NOMO-1 treated with dmso at 0.1 percent for 144 hours (cell line): ENCODE measurements around the gene ACOT6.
"Not testable (repeated sequence)": the region's sequence is repeated elsewhere in the genome, so short reads cannot be mapped to it uniquely, and the experiment has no call there.

Experiments
- DNase-seq: peaks from one replicate; lab custom pipeline; 2025; ENCODE audit not compliant: unreplicated experiment; lab: John Stamatoyannopoulos, UW

ACOT6 gene

DNA sequence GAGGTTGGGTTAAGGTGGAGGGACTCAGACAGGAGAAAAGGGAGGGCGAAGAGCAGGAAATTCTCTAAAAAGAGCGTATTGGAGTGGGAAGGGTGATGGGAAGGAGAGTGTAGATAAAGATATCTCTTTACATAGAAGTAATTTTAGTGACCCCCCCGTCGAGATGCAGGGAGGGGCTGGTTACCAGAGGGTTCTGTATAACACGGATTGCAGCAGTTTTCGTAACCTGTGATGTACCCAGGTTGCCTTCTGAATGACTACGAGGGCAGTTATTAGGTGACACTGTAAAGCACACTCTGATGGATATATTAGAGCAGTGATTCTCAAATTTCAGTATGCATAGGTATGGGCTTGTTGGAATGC lies 32.9 kb downstream of the ACOT6 start:
- DNase-seq: no peak

DNA sequence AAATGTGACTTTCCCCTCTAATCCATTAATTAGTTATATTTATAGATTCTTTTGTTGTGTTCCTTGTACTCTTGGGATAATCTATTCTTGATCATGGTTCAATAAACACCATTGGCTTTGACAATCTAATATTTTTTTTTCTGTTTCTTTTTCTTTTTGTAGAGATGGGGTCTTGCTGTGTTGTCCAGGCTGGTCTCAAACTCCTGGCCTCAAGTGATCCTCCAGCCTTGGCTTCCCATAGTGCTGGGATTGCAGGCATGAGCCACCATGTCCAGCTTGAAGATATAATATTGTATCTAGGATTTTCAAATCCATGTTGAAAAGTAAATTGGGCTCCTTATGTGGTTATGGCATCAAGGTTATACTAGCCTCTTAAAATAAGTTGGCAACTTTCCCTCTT lies 38.7 kb downstream of the ACOT6 start:
- no peak for DNase-seq

DNA sequence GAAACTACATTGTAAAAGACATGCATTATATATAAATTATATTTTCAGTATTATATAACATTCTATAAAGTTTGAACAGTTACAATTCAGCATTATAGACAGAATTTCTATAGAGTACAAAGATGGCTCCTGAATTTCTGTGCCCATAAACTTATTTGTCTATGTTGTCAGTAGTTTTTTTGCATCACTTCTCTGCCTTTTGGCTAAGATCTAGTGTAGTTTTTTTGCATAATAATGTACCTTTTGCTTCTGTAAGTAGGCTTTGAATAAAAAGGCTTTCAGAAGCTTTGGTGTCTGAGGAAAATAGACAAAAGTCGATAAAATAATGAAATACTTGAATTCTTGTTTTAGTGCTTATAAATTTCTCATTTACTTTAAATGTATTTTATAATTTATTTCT lies 43.5 kb downstream of the ACOT6 start:
- DNase-seq: no peak

DNA sequence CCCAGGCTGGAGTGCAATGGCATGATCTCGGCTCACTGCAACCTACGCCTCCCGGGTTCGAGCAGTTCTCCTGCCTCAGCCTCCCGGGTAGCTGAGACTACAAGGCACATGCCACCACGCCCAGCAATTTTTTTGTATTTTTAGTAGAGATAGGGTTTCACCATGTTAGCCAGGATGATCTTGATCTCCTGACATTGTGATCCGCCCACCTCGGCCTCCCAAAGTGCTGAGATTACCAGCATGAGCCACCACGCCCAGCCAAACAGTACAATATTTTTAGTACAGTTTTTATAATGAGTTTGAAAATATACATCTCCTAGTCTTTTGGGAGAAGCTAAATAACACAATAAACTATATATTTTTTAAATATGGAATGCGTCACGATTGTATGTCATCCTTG lies 46.9 kb downstream of the ACOT6 start:
- DNase-seq: not testable (repeated sequence)

DNA sequence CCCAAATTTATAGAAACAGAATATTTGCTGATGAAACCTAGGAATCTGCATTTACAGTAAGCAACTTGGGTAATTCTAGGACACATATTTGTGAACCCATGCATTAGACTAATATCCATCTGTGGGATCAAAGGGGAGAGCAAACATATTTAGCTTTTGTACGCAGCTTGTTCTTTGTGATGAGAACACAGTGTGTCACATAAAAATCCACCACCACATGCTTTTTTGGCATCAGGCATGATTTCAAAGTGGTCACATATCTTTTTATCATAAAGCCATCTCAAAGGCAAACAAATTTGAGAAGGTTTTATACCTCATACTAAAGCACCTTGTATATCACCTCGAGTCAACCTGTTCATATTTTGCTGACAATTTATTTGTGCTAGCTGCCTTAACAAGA lies 48.2 kb downstream of the ACOT6 start:
- DNase-seq: no peak

DNA sequence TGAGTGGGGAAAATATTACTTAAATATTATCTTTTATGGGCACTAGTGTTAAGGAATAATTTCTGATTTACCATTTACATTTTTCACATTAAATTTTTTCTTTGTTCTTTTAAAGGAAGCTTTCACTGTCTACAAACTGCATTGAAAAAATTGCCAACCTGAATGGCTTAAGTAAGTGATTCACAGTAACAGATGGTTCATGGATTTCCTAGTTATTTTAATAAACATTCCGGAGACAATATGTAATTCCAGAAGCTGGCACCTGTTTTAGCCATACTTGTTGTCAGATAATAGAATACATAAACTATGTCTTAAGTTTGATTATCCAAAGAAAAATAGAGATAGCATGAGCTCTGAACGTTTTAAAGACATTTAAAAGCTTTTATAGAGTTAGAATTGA lies 49.6 kb downstream of the ACOT6 start:
- DNase-seq: no peak

DNA sequence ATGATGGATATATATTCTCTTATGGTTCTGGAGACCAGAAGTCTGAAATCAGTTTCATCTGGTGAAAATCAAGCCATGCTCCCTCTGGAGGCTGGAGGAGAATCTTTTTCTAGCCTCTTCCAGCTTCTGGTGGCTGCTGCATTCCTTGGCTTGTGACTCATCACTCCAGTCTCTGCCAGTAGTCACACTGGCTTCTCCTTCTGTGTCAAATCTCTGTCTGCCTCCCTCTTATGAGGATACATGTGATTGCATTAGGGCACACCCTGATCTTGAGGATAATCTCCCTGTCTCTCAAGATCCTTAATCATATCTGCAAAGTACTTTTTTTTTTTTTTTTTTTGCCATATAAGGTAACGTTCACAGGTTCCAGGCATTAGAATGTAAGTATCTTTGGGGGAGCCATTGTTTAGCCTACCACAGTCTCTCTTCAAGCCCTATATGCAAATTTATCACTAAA lies 50.2 kb downstream of the ACOT6 start:
- DNase-seq: no peak

DNA sequence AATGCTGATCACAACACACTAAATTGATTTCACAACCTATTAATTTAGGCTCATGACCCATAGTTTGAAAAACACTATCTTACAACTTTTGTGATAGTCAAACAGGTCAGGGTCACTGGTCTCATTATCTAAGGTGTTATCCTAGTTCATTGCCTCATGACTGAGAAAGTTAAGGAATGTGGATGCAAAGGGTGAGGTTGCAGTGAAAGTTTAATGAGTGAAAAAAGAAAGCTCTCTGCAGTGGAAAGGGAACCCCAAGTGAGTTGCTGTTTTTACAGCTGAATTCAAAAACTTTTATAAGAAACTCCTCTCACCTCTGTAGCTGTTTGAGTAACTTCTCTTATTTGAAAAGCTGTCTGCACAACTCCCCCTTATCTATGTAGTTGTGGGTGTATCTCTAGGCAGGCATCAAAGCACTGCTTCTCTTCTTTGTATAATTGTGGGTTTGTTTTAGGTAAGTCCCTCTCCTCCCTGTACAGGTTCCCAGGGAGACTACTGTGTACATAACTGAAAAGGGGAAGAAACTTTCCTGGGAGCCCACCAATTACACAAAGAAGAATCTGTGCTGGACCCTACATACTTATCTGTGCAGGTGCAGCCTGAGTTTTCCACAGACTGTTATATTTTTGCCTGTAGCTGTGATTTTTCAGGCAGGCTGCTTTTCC lies 51.4 kb downstream of the ACOT6 start:
- DNase-seq: no peak

DNA sequence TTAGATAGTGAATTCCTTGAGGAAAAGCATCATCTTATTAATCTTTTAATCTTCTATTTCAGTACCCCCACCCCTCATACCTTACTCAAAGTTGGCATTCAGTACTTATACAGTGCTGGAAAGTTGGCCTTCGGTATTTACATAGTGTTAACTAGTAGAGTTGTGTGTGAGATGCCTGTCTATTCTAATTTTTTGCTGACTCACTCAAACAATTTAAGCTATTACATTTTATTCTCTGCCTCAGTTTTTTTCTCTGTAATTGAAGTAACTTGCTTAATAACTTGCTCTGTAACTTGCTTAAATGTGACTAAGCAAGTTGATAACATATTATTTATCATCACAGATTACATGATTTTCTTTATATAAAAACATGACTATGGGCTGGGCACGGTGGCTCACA lies 52.8 kb downstream of the ACOT6 start:
- DNase-seq: no peak

DNA sequence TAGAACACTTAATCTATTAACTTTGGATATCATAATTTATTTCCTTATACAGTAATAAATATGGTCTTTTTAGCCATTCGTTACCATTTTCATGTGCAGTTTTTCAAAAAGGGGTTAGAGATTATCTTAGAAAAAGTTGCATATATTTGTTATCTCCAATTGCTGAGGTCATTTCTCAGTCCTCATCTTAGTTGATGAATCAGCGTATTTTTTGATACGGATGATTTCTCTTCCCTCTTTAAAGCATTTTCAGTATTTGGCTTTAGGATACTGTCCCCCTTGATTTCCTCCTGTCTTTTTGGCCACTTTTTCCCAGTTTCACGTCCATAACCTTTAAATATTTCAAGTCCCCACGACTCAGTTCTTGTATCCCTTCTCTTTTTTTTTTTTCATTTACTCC lies 54.3 kb downstream of the ACOT6 start:
- DNase-seq: no peak

DNA sequence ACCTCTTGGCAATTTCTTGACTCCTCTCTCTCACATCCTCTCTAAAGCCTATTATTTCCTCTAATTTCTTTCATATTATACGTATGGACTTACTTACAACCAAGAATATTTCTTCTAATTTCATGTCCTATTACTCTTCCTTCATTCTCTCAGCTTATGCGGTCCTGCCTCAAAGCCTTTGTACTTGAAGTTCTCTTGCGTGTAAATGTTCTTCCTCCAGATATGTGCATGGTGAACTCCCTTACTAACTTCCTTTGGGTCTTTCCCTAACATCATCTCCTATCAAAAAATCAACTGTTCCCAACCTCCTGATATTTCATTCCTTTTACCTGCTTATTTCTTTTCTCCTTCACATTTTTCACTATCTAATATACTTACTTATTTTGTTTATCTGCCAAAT lies 55.5 kb downstream of the ACOT6 start:
- no peak for DNase-seq
